PC-3 (cell line): ENCODE data around the gene CYBA. TPM values are rescaled to one million over a fixed set of nuclear protein-coding genes. Genes with fewer than 3 reads are reported as not detected.

Source experiments
- ATAC-seq: fragments of 200-7000 bp; cut with Tn5 transposase; 2 replicates; pipeline ENCODE4 v1.9.1; 2020; ENCODE audit warnings: mild to moderate bottlenecking, moderate library complexity
- BruUV-seq: library from RNA; stranded (reverse); fragments of 400-500 nt; replicated peaks from 2 replicates; lab custom pipeline; 2021; lab: Mats Ljungman, UMichigan
- CTCF ChIA-PET: fragments of 300-600 bp; sonication (Branson Sonifier 250); formaldehyde crosslinking; loops from one replicate; lab custom pipeline; 2022; ENCODE audit warnings: antibody characterized with exemption; lab: Charles Lee
- POLR2A ChIA-PET: fragments of 300-600 bp; sonication (Branson Sonifier 250); formaldehyde crosslinking; loops from one replicate; lab custom pipeline; 2022; ENCODE audit warnings: antibody characterized with exemption; ENCODE audit not compliant: unreplicated experiment; lab: Charles Lee
- DNase-seq: peaks from one replicate; pipeline ENCODE4 v3.0.0-alpha.2; 2015
- H2AFZ ChIP-seq: fragments of 300-600 bp; sonication (generic); 2 replicates; pipeline ENCODE4 v1.6.0; 2016; ENCODE audit warnings: antibody characterized with exemption, low read length
- H3F3A ChIP-seq: fragments of 300-600 bp; sonication (generic); one replicate; pipeline ENCODE4 v1.6.0; 2017; ENCODE audit warnings: antibody characterized with exemption, low read length, control low read depth, mild to moderate bottlenecking; ENCODE audit not compliant: unreplicated experiment
- H3K27ac ChIP-seq: fragments of 300-600 bp; sonication (generic); 2 replicates; pipeline ENCODE4 v1.5.1; 2016; ENCODE audit warnings: mild to moderate bottlenecking, low read length
- H3K27me3 ChIP-seq: fragments of 300-600 bp; sonication (generic); 2 replicates; pipeline ENCODE4 v1.6.1; 2016; ENCODE audit warnings: low read length, mixed read lengths
- H3K36me3 ChIP-seq: fragments of 300-600 bp; sonication (generic); 2 replicates; pipeline ENCODE4 v1.6.1; 2016; ENCODE audit warnings: low read depth, mixed run types, low read length, mixed read lengths
- H3K4me1 ChIP-seq: fragments of 300-600 bp; sonication (generic); 2 replicates; pipeline ENCODE4 v1.5.1; 2016; ENCODE audit warnings: low read length; ENCODE audit not compliant: insufficient read depth
- H3K4me2 ChIP-seq: fragments of 300-600 bp; sonication (generic); 2 replicates; pipeline ENCODE4 v1.6.0; 2016; ENCODE audit warnings: low read length
- H3K4me3 ChIP-seq: fragments of 300-600 bp; sonication (generic); 2 replicates; pipeline ENCODE4 v1.5.1; 2016; ENCODE audit warnings: mild to moderate bottlenecking, low read length, mixed read lengths
- H3K79me2 ChIP-seq: fragments of 300-600 bp; sonication (generic); 2 replicates; pipeline ENCODE4 v1.6.1; 2017; ENCODE audit warnings: low read length, mixed read lengths
- H3K9ac ChIP-seq: fragments of 300-600 bp; sonication (generic); 2 replicates; pipeline ENCODE4 v1.6.0; 2016; ENCODE audit warnings: mild to moderate bottlenecking, low read length
- H3K9me2 ChIP-seq: fragments of 300-600 bp; sonication (generic); replicated peaks from 2 replicates; pipeline ENCODE4 v1.6.1; 2016; ENCODE audit warnings: mixed run types, low read length, mixed read lengths
- H3K9me3 ChIP-seq: fragments of 300-600 bp; sonication (generic); 2 replicates; pipeline ENCODE4 v1.6.1; 2016; ENCODE audit warnings: low read length, mixed read lengths
- H4K20me1 ChIP-seq: fragments of 300-600 bp; sonication (generic); 2 replicates; pipeline ENCODE4 v1.6.1; 2016; ENCODE audit warnings: low read length, mixed read lengths
- CTCF ChIP-seq: fragments of 300-600 bp; sonication (generic); conservative IDR thresholded peaks from 2 replicates; pipeline ENCODE4 v1.5.1; 2017; ENCODE audit warnings: antibody characterized with exemption, low read depth, mild to moderate bottlenecking, low read length
- EZH2 ChIP-seq: fragments of 300-600 bp; sonication (generic); IDR thresholded peaks from one replicate; pipeline ENCODE4 v1.6.1; 2017; ENCODE audit warnings: antibody characterized with exemption, mild to moderate bottlenecking, low read length; ENCODE audit not compliant: unreplicated experiment
- EZH2phosphoT487 ChIP-seq: fragments of 300-600 bp; sonication (generic); IDR thresholded peaks from 2 replicates; pipeline ENCODE4 v1.6.1; 2018; ENCODE audit warnings: mild to moderate bottlenecking, antibody characterized with exemption, low read length, borderline replicate concordance
- intact Hi-C: fragments of 100-400 bp; cut with micrococcal nuclease; formaldehyde crosslinking; loops from 2 replicates; pipeline ENCODE4 v1.9.0; 2023
- total RNA-seq: library from RNA; depleted of rRNA; stranded (reverse); fragments of >200 nt; gene quantifications from 2 replicates; pipeline ENCODE4 v1.2.3, GENCODE V29; 2014

CYBA gene
- total RNA-seq, 1 experiment from 2014 or later = not detected

- Histone ChIP-seq H3K79me2 (no peaks in the 10 kb centered on the region), H3K27ac (no peak overlapping the region), H3K9me2 (no peaks in the 10 kb centered on the region), H3K4me3 (no peak overlapping the region), H3K9ac (no peak overlapping the region), H3K4me2 (no peak overlapping the region), H3K4me1 (no peaks in the 10 kb centered on the region), H2AFZ (no peak overlapping the region), H4K20me1 (no peaks in the 10 kb centered on the region), H3K27me3 (no peaks in the 10 kb centered on the region), H3K36me3 (no peaks in the 10 kb centered on the region), H3F3A (no peaks in the 10 kb centered on the region), H3K9me3 (no peaks in the 10 kb centered on the region)
- TF ChIP-seq EZH2 (no peak), EZH2phosphoT487 (no peak), CTCF (no peak)
- POLR2A ChIA-PET = no interaction called here
- no TSS peak for BruUV-seq
- CTCF ChIA-PET = no interaction called here
- ATAC-seq (no peak), DNase-seq (no peak)
- intact Hi-C loops = no loop called here
Observed at GRCh38 chr16:88653596-88654362, 2.9 kb upstream of the CYBA start.

GRCh38 chr16:88653101-88653500 lies 2.2 kb upstream of the CYBA start:
- POLR2A ChIA-PET = no interaction called here
- Histone ChIP-seq H3F3A (no peaks in the 10 kb centered on the region), H2AFZ (no peak overlapping the region), H3K4me1 (no peaks in the 10 kb centered on the region), H4K20me1 (no peaks in the 10 kb centered on the region), H3K27ac (no peak overlapping the region), H3K27me3 (no peaks in the 10 kb centered on the region), H3K4me2 (no peak overlapping the region), H3K4me3 (no peak overlapping the region), H3K79me2 (no peaks in the 10 kb centered on the region), H3K36me3 (no peaks in the 10 kb centered on the region), H3K9ac (no peak overlapping the region), H3K9me3 (no peaks in the 10 kb centered on the region), H3K9me2 (no peaks in the 10 kb centered on the region)
- CTCF ChIA-PET = no interaction called here
- BruUV-seq = no TSS peak
- no peak for ATAC-seq
- TF ChIP-seq EZH2phosphoT487 = no peak
- TF ChIP-seq EZH2 = no peak
- TF ChIP-seq CTCF = no peak
- intact Hi-C loops = no loop called here
- DNase-seq = no peak

- no TSS peak for BruUV-seq
- no peaks in the 10 kb centered on the region for H4K20me1 ChIP-seq
Observed at GRCh38 chr16:88652762-88653063, 1.9 kb upstream of the CYBA start.

More at GRCh38 chr16:88652762-88653063, 1.9 kb upstream of the CYBA start:
- ChIA-PET POLR2A (no interaction called here), CTCF (no interaction called here)
- Histone ChIP-seq H3K9me2 (no peaks in the 10 kb centered on the region), H3K36me3 (no peaks in the 10 kb centered on the region), H3K9ac (no peak overlapping the region), H3K4me2 (no peak overlapping the region), H3K79me2 (no peaks in the 10 kb centered on the region), H2AFZ (no peak overlapping the region), H3K27me3 (no peaks in the 10 kb centered on the region), H3K4me1 (no peaks in the 10 kb centered on the region), H3K9me3 (no peaks in the 10 kb centered on the region), H3K27ac (no peak overlapping the region), H3K4me3 (no peak overlapping the region), H3F3A (no peaks in the 10 kb centered on the region)
- ATAC-seq = no peak
- DNase-seq = no peak
- intact Hi-C loops = no loop called here
- TF ChIP-seq EZH2phosphoT487 = no peak
- TF ChIP-seq CTCF = no peak
- no peak for TF ChIP-seq EZH2
